Activated CD4-positive, alpha-beta T cell treated with anti-CD3 and anti-CD28 coated beads for 4 hours (primary cell): ENCODE results near the gene USP28.
"Not testable (repeated sequence)": the region's sequence is repeated elsewhere in the genome, so short reads cannot be mapped to it uniquely, and the experiment has no call there.

Experiments used
- DNase-seq, 2 donors: peaks; one replicate each; pipeline ENCODE4 v3.0.0-alpha.2; 2020

USP28 gene

DNA sequence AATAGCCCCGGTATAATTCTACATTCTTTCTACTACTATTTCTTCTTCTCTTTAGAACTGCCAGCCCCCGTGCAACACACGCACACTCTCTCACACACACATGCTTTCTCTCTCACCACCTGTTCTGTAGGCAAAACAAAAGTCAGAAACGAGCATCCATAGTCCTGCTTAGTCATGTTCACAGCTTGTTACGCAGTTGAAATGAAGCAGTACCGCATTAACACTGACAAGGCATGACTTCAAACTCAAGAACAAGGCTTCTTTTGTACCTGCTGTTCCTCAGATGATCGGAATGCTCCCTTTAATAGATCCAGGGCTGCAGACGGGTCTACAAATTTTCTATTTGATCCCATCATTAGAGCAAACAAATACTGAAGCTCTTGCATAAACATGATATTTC is 42.2 kb downstream of the USP28 start:
- DNase-seq = no peak

DNA sequence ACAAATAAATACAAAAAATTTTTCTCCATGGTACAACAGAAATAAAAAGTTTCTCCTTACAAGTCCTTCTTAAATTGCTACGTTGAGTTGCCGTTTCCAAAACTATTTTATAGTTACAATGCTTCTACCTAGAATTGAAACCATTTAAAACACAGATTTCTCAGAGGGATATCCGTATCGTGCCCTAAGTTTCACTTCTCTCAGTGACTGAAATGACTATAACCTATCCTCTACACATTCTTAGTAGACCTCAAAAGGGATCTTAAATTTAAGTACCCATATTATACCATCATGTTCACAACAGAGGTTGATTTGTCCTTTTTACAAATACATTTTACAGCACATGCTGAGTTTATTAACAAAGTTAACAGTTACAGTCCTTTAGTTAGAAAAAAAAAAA is 44.1 kb downstream of the USP28 start:
- DNase-seq = no peak

DNA sequence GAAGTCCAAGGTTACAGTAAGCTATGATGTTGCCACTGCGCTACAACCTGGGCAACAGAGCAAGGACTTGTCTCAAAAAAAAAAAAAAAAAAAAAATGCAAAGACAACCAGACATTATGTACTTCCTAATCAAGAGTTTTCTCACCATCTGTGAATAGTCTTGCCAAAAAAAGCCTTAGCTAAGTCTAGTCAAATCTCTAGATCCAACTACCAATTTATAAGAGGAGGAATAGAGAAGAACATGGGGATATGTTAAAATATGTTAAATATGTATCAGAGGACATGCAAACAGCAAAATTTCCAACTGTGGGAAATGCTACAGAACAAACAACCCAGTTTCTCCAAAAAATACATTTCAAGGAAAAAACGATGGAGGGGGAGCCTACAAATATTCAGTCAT is 45.6 kb downstream of the USP28 start:
- no peak for DNase-seq

DNA sequence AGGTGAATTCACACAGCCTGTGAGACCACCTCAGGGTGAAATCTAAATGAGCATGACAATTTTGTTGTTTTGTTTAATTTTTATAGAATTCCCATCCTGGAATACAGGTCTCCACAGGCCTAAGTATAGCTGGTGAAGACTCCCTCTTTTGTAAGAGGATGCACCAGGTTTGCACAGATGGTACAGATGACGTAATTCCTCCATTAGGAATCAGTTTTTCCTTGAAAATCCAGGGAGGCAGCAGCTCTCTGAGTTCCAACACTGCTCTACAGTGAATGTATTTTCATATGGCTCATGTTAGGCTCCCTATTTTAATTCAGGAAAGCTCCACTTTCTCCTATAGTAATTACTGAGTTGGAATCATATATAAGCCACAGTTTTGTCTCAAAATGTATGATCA is 47.2 kb downstream of the USP28 start:
- DNase-seq = no peak

DNA sequence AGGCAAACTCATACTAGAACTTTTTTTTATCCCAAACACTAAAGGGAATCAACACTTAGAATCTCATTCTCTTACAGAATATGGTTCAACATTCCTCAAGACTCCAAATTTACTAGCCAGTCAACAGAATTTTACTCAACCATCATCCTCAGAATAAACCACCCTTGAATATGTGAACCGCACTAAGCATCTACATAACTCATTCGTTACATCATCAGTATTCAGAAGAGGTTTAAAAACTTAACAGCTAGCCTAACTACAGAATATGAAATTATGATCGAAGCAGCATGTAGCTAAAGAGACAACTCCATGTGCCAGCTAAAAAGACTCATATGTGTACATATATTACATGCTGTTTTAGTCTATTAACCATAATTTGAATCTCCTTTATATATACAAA is 47.9 kb downstream of the USP28 start:
- no peak for DNase-seq

DNA sequence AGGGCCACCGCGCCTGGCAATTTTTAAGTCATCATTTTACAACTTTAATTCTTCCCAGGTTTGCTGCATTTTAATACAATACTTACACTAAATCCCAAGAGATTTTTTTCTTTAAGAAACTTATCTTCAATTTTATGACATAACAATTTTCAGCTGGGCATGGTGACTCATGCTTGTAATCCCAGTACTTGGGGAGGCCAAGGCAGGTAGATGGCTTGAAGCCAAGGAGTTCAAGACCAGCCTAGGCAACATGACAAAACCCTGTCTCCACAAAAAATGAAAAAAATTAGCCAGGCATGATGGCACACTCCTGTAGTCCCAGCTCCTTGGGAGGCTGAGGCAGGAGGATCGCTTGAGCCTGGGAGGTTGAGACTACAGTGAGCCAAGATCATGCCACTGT is 56.9 kb downstream of the USP28 start:
- no peak for DNase-seq

DNA sequence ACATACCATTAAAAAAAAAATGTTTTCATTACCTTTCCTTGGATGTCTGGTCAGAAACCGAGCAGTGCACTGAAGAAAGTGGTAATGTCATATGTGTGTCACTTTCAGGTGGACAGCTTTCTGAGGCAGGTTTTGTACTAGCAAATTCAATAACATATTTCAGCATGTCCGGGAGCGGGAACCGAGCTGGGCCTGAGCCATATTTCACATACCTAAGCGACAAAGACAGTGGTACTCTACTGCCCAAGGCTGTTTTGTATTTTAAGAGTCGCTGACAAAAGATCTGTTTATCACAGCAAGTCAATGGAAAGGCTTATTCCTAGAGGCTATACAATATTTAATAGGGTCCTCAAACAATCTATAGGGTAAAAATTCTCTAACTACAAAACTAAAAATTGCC is 57.7 kb downstream of the USP28 start:
- no peak for DNase-seq

DNA sequence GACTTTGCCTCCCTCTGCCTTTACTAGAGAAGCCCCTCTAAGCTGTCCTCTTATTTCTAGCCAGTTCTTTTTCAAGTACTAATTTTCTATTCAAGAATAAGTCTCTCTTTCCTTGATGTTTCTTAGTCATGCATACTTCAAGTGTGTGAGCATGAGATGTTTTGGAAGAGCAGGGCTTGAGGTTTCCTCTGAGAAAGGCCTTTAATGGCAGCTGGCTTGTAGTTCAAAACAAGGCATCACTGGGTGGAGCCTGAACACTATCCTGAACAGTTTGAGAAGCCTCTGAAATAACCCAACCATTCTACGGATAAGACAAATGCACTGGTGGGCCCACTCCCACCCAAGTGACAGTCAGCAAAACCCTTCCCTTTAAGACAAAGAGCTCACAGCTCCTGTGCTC is 58.2 kb downstream of the USP28 start:
- DNase-seq = no peak

DNA sequence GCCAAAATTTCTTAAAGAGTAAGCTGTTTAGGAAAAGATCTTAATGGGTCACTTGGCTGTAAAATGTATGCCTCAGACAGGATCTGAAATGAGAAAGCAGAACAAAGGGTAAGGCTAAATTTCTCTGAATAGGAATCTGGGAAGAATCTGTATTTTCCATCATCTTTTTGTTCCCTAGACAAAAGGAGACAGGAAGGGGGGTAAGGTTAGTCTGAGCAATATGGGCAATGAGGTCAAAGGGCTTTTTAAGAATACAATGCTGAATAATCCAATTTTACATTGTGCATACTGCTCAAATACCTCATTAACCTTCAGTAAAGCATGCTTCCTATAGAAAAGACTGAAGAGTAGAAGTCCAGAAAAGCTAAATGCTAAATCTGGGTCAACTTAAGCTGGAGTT is 61.2 kb downstream of the USP28 start:
- no peak for DNase-seq

DNA sequence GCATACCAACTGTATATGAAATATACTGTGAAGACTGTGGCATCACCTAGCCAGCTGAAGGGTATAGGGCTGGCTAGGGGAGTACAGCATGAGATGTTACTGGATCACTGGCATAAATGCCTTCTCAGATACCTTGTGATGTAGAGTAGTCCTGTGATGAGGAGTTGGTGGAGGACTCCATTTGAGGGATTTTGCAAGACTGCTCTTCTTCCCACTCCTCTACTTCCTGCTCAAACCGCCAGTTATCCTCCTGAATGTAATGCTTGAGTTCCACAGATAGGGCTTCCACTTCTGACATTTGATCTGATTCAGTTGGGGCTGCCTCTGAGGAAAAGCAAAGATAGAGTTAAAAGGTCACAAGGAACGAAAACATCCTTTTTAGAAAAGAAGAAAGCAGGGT is 66.4 kb downstream of the USP28 start:
- DNase-seq = no peak

DNA sequence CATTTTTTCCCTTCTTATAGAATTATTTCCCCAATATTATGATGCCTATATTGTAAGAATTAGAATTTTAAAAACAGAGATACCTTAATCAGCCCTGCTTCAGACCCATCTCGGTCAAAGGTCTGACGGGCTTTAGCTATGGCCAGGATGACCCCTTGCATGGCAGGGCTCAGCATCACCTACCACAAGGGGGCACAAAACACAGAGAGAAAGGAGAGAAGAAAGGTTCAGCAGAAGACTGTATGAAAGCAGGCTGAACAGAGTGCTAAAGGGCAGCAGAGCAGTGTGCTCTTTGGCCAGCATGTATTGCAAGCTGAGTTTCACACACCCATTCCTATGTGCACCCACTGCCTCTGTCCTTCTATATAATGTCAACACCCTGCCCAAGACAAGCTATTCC is 69.0 kb downstream of the USP28 start:
- DNase-seq = no peak

DNA sequence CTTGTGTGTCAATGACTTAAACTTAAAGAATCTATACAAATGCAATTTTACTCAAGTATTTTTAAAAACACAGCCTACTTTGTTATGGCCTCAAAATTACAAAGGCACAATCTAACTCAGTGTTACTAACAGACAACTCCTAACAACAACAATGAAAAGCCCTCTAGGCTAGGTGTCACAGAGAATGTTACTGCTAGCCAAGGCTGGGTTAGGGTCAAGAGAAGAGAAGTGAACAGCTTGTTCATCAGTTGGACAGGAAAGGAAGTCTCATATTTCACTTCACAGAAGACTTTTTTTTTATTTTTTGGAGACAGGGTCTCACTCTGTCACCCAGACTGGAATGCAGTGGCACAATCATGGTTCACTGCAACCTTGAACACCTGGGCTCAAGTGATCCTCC is 69.7 kb downstream of the USP28 start:
- no peak for DNase-seq

DNA sequence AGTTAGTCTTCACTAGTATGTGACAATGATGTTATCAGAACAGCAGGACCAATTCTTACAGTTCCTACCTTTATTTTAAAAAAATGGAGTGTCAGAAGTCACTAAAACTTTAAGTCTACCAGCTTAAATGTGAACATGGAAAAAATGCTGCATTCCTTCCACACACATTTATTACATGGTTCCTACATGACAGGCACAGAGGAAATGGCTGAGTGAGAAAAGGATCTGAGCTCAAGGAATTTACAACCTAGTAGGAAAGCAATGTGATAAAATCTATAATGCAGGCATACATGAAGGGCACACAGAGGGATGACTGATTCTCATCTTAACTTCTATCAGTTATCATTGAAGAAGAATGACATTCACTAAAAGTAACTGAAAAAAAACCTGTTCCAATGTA is 72.8 kb downstream of the USP28 start:
- no peak for DNase-seq

DNA sequence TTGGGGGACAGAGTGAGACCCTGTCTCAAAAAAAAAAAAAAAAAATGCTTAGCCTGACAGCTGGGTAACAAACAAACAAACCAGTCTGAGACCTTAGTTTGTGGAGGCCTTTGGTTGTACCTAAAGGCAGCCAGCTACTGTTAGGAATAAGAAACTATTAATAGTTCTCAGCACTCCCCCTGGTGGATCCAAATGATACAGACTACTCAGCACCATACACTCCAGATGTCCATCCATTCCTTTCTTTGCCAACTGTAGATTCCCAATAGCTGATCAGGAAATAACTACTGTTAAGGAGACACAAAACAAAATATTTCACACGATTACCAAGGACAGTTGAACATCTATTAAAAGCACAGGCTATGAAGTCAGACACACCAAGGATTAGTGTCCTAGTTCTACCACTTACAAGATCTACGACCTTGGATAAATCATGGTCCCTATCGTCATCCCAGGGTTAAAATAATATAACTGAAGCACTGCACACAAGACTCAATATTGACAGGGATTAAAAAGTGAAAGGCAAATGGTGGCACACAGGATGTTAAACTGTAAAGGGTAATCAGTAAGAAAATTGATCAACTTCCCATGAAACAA is 78.6 kb downstream of the USP28 start:
- DNase-seq = peak; percentile 4 to 8

DNA sequence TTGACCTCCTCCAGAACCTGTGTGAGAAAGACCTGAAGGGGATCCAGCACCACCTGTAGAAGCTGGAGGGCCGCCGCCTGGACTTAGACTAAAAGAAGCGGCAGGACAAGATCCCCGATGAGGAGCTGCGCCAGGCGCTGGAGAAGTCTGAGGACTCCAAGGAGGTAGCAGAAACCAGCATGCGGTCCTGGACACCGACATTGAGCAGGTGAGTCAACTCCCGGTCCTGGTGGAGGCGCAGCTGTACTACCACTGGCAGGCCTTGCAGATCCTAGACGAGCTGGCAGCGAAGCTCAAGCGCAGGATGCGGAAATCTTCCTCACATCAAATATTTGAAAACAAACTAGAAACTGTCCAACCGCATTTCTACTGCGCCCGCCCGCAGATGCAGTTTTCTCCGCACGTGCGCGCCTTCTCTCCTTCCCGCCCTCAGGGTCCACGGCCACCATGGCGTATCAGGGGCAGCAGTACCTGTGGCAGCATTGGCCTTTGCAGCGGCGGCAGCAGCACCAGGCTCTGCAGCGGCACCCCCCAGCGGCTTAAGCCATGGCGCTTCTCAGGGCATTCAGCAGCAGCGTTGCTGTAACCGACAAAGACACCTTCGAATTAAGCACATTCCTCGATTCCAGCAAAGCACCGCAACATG is 85.6 kb downstream of the USP28 start:
- DNase-seq = no peak

DNA sequence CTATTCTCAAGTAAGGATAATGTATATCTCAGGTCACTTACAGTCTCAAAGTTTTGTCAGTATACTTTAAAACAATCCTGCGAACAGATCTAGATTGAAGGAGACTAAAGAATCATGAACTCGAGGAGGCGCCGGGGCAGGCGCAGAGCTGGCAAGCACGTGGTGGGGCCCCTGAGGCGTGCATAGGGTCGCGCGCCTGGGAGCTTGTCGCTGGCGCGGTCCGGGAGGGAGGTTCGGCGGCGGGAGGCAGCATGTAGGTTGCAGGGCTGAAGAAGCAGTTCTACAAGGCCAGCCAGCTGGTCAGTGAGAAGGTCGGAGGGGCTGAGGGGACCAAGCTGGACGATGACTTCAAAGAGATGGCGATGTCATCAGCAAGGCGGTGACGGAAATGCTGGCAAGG is 86.4 kb downstream of the USP28 start:
- DNase-seq = not testable (repeated sequence)

DNA sequence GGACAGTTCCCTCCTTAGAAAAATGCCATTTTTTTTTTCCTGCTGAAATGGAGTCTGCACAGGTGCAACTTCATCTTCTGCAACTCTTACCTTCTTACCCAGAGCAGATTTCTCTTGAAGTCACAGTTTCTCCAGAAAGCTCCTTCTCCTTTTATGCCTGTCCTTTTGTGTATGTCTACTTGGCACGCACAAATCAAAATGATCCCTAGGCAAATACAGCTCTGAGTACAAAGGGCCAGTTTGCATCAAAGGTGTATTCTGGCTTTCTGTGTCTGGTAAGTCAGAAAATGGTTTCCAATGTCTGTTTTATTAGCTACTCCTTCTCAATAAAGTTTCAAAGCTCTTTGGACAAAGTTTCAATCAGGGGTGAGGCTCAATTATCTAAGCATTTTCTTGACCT is 93.2 kb downstream of the USP28 start:
- no peak for DNase-seq

DNA sequence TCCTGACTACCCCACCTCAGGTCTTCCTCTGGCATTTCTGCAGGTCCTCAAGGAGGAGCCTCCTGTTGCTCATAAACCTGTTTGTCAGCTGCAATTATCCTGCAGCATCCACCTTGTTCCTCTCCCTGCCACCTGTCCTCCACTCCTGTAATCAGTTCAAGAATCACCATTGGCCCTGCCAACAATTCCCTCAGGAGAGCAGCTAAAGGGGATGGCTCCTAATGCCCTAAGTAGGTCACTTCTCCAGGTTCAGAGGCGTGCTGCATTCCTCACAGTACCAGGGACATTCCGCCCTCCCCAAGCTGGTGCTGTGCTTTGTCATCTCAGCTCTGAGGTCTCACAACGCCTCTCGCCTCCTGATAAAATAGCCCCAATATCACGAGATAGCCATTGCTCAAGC is 93.7 kb downstream of the USP28 start:
- no peak for DNase-seq

DNA sequence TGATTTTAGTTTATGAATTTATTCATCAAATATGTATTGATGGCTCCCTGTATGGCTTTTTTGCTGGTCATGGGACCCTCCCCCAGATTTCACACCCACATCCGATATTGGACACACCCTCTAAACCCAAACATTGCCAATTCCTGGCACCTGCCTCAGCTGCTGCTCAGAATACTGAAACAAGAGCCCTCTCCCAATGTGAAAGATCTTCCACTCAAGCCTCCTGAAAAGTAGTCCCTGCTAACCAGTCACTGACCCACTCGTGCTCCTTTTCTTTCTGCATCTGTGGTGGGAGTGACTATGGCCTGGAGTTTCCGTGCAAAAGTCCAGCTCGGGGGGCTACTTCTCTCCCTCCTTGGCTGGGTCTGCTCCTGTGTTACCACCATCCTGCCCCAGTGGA is 95.9 kb downstream of the USP28 start, which contains the start of gene CLDN25:
Gene CLDN25 (plus strand): TSS at position 301 of the 400 bp plus-strand sequence. CDS start 0 bp downstream, at position 301.
- DNase-seq = no peak

DNA sequence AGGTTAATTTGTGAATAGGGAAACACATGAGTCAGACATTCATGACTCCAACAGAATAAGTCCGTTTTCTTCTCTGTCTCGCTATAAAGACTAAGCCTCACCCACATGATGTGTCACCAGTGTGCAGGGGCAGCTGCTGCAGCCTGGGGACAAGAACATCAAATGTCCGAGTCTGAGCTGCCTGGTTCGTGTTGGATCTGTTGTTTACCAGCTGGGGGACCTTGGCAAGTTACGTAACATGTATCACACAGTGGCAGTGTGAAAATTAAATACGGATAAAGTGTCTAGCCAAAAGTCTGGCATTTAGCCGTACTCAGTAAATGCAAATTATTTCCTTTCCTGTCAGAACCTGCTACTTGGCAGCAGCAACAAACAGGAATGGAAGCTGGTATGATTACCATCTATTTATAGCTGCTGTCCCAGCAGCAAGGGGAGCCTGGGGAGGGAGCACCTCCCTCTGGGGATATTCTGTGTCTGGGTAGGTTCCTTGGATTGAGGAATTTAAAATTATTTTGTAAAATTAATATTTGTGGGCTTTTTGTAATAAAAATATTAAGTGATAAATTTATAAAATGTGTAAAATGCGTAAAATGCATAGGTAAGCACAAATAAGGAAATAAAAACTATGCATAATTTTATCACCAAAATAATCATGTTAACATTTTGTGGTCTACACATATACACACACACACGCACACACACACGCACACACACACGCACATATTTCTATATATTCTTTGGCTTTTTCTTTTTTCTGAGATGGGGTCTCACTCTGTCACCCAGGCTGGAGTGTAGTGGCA is 97.1 kb downstream of the USP28 start:
- DNase-seq = no peak

DNA sequence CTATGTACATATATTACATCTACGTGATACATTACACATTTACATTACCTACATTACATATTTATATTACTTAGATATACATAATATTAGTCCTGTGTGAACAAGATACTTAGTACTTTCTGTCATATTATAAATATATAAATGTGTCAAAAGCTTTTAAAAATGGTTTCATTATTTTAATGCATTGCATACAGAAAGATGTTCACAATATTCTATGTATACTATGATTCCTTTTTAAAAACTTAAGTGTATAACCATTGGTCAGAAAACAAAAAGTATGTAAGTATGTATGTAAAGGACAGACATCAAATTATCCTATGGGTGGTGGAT is 101.2 kb downstream of the USP28 start:
- DNase-seq = no peak

DNA sequence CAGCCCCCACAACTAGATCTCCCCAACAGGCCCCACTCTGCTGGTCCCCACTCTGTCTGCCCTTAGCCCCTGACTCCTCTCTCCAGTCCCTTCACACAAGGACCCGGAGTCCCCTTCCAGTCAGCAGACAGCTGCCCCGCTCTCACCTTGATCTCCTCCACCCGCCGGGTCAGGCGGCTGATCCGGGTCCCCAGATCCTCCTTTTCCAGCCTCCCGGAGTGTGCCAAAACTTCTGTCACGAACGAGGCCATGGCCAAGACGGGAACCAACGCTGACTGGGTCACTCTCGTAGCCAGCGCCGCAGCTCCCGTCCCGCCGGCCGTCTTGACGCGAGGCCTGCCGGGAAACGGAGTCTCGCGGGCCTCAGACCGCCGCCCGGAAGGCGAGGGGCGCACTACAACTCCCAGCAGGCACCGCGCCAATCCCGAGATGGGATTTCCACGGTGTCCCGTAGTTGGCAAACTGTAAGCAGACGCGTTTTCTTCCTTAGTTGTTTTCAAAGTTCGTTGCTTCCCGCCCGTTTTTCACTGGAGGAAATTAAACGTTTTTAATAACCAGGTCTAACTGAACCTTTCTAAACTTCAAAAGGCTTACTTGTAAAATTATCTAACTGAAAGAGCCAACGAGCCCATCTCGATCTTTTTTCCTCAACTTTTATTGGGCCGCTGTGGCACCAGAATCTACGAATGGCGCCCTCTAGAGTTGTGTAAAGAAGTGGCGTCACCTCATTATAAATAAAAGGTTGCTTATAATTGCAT is 101.8 kb downstream of the USP28 start, which contains the start of gene ZW10:
Gene ZW10 (minus strand): TSS at position 277 of the 758 bp plus-strand sequence. CDS start 26 bp downstream, at position 251.
- DNase-seq = peak; percentile 88 to 89

DNA sequence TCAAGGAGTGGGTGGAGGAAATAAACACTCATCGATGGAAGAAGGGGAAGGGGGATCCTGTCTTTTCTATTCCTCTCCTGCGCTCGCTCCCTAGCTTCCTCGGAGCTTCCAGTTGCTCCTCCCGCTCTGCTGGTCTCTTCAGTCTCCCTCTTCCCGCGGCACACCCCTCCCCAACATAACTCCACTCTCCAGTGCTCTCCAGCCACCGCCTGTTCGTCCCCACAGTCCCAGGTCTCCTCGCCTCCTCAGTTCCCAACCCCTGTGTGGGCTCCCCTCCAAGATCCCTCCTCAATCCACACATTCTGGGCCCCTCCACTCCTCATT is 102.3 kb downstream of the USP28 start:
- DNase-seq = peak in 1 of 2 donors; percentile 1

DNA sequence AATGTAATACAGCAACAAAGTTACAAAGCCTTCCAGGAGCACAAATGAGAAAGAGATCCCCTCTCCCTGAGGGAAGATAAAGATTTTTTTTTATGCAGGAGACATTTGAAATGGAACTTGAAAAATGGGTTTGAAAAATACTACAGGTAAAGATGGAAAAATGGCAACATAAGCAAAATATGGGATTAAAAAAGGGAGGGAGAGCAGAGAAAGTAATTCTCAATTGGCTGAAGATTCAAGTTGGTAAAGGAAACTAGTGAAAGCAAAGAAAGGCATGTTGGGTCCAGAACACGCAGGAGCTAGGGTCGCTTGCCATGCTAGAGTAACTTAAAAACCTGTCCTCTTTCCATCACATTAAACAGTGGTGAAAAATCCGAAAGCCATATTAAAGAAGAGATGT is 103.4 kb downstream of the USP28 start:
- DNase-seq = no peak
